Jurkat, Clone E6-1 (cell line): Measurements from ENCODE around the gene TCAIM.
"Not testable (repeated sequence)": the region's sequence is repeated elsewhere in the genome, so short reads cannot be mapped to it uniquely, and the experiment has no call there.

Experiments
- DNase-seq: peaks from one replicate; pipeline ENCODE4 v3.0.0-alpha.2; 2011; ENCODE audit warnings: low read depth, low spot score
- H3K4me3 ChIP-seq: 2 replicates; pipeline ENCODE4 v1.5.1; 2011; ENCODE audit warnings: mild to moderate bottlenecking, low read length, control low read depth, moderate library complexity

The TCAIM gene

GRCh38 chr3:44409640-44410410 is 71.3 kb downstream of the TCAIM start:
- no peak for DNase-seq
- H3K4me3 ChIP-seq = no peak overlapping the region

- H3K4me3 ChIP-seq = no peak overlapping the region
- DNase-seq = no peak
Observed at GRCh38 chr3:44411031-44411645, 72.6 kb downstream of the TCAIM start.

- no peak overlapping the region for H3K4me3 ChIP-seq
- DNase-seq = no peak
Observed at GRCh38 chr3:44412365-44412764, 73.8 kb downstream of the TCAIM start.

- no peak overlapping the region for H3K4me3 ChIP-seq
- no peak for DNase-seq
Observed at GRCh38 chr3:44414517-44415090, 76.0 kb downstream of the TCAIM start.

GRCh38 chr3:44415421-44415820 is 76.9 kb downstream of the TCAIM start:
- H3K4me3 ChIP-seq = no peak overlapping the region
- no peak for DNase-seq

GRCh38 chr3:44416031-44417030 is 77.8 kb downstream of the TCAIM start:
- DNase-seq = no peak
- H3K4me3 ChIP-seq = no peak overlapping the region

- not testable (repeated sequence) for H3K4me3 ChIP-seq, DNase-seq
Observed at GRCh38 chr3:44418118-44418517, 79.6 kb downstream of the TCAIM start.

- no peak overlapping the region for H3K4me3 ChIP-seq
- DNase-seq = no peak
Observed at GRCh38 chr3:44418549-44418948, 80.0 kb downstream of the TCAIM start.

- H3K4me3 ChIP-seq = no peak overlapping the region
- DNase-seq = no peak
Observed at GRCh38 chr3:44419116-44419922, 80.8 kb downstream of the TCAIM start.

- H3K4me3 ChIP-seq = no peak overlapping the region
- DNase-seq = no peak
Observed at GRCh38 chr3:44419923-44420650, 81.5 kb downstream of the TCAIM start.

GRCh38 chr3:44420676-44421075 is 82.1 kb downstream of the TCAIM start:
- H3K4me3 ChIP-seq = no peak overlapping the region
- no peak for DNase-seq

- no peak for DNase-seq
- H3K4me3 ChIP-seq = no peak overlapping the region
Observed at GRCh38 chr3:44421280-44421679, 82.7 kb downstream of the TCAIM start.

GRCh38 chr3:44424758-44425157 is 86.2 kb downstream of the TCAIM start:
- no peak overlapping the region for H3K4me3 ChIP-seq
- no peak for DNase-seq

- DNase-seq = no peak
- H3K4me3 ChIP-seq = no peak overlapping the region
Observed at GRCh38 chr3:44427683-44428082, 89.1 kb downstream of the TCAIM start.

- H3K4me3 ChIP-seq = no peak overlapping the region
- no peak for DNase-seq
Observed at GRCh38 chr3:44428910-44429309, 90.3 kb downstream of the TCAIM start.

GRCh38 chr3:44429459-44429858 is 90.9 kb downstream of the TCAIM start:
- no peak overlapping the region for H3K4me3 ChIP-seq
- DNase-seq = no peak

- H3K4me3 ChIP-seq = no peak overlapping the region
Observed at GRCh38 chr3:44430466-44430865, 91.9 kb downstream of the TCAIM start.

More at GRCh38 chr3:44430466-44430865, 91.9 kb downstream of the TCAIM start:
- DNase-seq = no peak
